Testis (tissue), 3 donors: ENCODE data around the gene FES. TPM values are rescaled to one million over a fixed set of nuclear protein-coding genes. Genes with fewer than 3 reads are reported as not detected.

Experiments
- DNase-seq: peaks from one replicate; pipeline ENCODE4 v3.0.0-alpha.2; 2019
- H3K27ac ChIP-seq, 2 donors: fragments of 200-600 bp; sonication (generic); one replicate each; pipeline ENCODE4 v1.5.1; 2019
- H3K27me3 ChIP-seq: fragments of 200-600 bp; sonication (generic); one replicate; pipeline ENCODE4 v1.5.1; 2019
- H3K36me3 ChIP-seq: fragments of 200-600 bp; sonication (generic); one replicate; pipeline ENCODE4 v1.5.1; 2017; ENCODE audit warnings: low read depth; ENCODE audit errors: missing control alignments
- H3K4me1 ChIP-seq: fragments of 200-600 bp; sonication (generic); one replicate; pipeline ENCODE4 v1.5.1; 2019
- H3K4me3 ChIP-seq, 2 donors: fragments of 200-600 bp; sonication (generic); one replicate each; pipeline ENCODE4 v1.5.1; 2017 to 2019
- H3K9me3 ChIP-seq: fragments of 200-600 bp; sonication (generic); one replicate; pipeline ENCODE4 v1.5.1; 2017
- POLR2A ChIP-seq: fragments of 450-650 bp; IDR thresholded peaks from one replicate; pipeline ENCODE4 v1.6.1; 2017; ENCODE audit warnings: antibody characterized with exemption, mild to moderate bottlenecking, moderate library complexity
- WGBS, 2 donors: methylation state at CpG; one replicate each; pipeline ENCODE4 v1.1.5; 2018; 5-methylcytosine and 5-hydroxymethylcytosine counted together
- intact Hi-C: fragments of 100-400 bp; cut with DNase I; formaldehyde crosslinking; loops from one replicate; pipeline ENCODE4 v1.15.1; 2023; ENCODE audit warnings: low total_unique reads
- polyA plus RNA-seq: library from polyadenylated mRNA; stranded (reverse); fragments of 350-450 nt; fragmentation: Illumina TruSeq; extraction: RNeasy Lipid Tissue Mini Kit (QIAGEN cat#74804); gene quantifications from one replicate; pipeline ENCODE4 v1.2.3, GENCODE V29; 2014; ENCODE audit warnings: low read depth, low replicate concordance; ENCODE audit not compliant: insufficient read depth
- total RNA-seq, 2 donors: library from RNA; depleted of rRNA; stranded (reverse); fragments of >200 nt; gene quantifications; one replicate each; pipeline ENCODE4 v1.2.3, GENCODE V29; 2016
- TF ChIP-seq, protein P1 (sequence below), 3 experiments: fragments of 450-650 bp in 2 of 3; fragments of 200-600 bp in 1 of 3; sonication (generic) in 1 of 3; IDR thresholded peaks; one replicate each; pipeline ENCODE4 v1.5.1; 2016 to 2019; ENCODE audit warnings: antibody characterized with exemption in 3 of 3, mild to moderate bottlenecking in 2 of 3, moderate library complexity in 1 of 3

The FES gene
- total and polyA plus RNA-seq, 3 donors from 2014 or later, result 14.4 to 23.1 (median 18.6) TPM

DNA sequence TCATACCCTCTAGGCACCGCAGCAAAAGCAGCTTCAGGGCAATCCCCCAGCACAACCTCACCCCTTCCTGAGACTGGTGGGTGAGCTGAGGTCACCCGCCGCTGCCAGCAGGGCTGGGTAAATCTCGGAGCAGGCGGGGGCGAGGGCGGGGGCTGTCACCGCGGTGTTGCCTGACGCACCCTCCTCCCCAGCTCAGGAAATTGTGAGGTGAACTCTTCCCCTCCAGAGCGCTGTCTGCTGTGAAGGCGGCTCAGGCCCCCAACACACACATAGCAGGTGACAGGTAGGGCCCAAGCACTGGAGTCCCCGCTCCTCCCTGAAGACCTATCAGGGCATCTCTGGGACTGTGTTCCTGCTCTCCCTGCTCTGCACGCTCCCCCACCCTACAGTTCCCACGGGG lies 46.2 kb upstream of the FES start:
- intact Hi-C loops, result no loop called here
- no peak overlapping the region for H3K4me3 ChIP-seq
- WGBS, 2 donors, result 72 to 82% methylated on average over 14 to 15 of the region's 15 CpGs
- H3K4me1 ChIP-seq, result no peaks in the 10 kb centered on the region
- H3K36me3 ChIP-seq, result no peaks in the 10 kb centered on the region
- DNase-seq, result no peak
- H3K27me3 ChIP-seq, result no peaks in the 10 kb centered on the region
- H3K27ac ChIP-seq, result no peak overlapping the region
- H3K9me3 ChIP-seq, result no peaks in the 10 kb centered on the region
- no peak for TF ChIP-seq POLR2A
- TF ChIP-seq, protein P1, sequence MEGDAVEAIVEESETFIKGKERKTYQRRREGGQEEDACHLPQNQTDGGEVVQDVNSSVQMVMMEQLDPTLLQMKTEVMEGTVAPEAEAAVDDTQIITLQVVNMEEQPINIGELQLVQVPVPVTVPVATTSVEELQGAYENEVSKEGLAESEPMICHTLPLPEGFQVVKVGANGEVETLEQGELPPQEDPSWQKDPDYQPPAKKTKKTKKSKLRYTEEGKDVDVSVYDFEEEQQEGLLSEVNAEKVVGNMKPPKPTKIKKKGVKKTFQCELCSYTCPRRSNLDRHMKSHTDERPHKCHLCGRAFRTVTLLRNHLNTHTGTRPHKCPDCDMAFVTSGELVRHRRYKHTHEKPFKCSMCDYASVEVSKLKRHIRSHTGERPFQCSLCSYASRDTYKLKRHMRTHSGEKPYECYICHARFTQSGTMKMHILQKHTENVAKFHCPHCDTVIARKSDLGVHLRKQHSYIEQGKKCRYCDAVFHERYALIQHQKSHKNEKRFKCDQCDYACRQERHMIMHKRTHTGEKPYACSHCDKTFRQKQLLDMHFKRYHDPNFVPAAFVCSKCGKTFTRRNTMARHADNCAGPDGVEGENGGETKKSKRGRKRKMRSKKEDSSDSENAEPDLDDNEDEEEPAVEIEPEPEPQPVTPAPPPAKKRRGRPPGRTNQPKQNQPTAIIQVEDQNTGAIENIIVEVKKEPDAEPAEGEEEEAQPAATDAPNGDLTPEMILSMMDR (IDR thresholded peaks at IDR 0.05), result no peak

DNA sequence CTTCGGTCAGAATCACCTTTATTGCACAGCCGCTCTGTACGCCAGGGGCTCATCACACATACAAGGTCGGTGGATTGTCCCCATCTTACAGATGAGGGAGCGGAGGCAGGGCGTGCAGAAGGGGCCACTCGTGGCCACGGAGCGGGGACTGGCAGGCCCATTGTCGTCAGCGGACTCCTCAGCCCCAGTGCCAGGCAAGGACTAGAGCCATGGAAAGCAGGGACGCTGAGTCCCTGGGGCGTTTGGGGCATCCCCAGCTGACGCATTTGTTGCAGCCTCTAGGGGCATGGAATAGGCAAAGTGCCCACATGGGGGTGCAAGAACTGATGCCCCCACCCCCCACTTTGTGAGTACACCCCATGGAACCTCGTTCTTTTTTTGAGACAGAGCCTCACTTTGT lies 45.8 kb upstream of the FES start:
- no peak for DNase-seq
- no peak for TF ChIP-seq POLR2A
- TF ChIP-seq, protein P1 (IDR thresholded peaks at IDR 0.05), result no peak
- Histone ChIP-seq H3K36me3 (no peaks in the 10 kb centered on the region), H3K9me3 (no peaks in the 10 kb centered on the region), H3K4me1 (no peaks in the 10 kb centered on the region), H3K27me3 (no peaks in the 10 kb centered on the region), H3K27ac (no peak overlapping the region), H3K4me3 (no peak overlapping the region)
- intact Hi-C loops, result no loop called here
- 87 to 89% methylated on average over 8 to 15 of the region's 15 CpGs for WGBS, 2 donors

DNA sequence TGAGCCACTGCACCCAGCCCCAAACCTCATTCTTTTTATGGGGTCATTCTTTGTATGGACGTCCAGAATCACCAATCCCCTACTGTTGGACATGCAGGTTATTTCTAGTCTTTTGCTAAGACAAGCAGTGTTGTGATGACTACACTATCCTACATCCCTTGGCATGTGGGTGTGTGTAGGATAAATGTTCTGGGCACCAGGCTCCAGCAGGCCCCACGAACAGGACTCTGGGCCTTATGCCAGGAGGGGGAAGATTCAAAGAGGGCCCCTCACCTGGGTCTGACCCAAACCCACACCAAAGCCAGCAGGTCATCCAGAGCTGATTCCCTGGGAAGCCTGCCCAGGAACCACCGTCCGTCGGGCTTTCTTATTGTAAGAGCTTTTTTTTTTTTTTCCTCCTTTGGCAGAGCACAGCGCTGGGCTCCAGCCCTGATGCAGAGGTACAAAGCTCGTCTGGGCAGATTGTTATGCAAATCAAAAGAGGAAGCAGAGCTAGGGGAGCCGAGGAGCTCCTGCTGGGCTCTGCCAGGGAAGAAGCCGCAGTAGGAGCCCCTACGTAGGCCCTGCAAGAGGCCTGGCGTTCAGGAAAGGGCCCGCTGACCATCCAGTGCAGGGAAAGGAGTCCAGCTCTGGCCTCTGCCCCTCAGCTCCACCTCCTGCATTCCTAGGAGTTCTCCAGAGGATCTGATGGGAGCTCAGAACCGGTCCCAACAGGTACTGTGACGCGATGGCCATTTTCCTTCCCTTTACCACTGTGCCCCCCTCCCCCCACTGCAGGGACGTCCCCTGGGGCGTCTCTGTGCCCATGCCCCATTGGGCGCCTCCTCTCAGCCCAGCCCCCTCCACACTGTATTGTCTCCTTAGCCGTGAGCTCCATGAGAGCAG lies 44.9 kb upstream of the FES start:
- H3K27ac ChIP-seq, result no peak overlapping the region
- 72 to 75% methylated on average over 15 to 19 of the region's 19 CpGs for WGBS, 2 donors

DNA sequence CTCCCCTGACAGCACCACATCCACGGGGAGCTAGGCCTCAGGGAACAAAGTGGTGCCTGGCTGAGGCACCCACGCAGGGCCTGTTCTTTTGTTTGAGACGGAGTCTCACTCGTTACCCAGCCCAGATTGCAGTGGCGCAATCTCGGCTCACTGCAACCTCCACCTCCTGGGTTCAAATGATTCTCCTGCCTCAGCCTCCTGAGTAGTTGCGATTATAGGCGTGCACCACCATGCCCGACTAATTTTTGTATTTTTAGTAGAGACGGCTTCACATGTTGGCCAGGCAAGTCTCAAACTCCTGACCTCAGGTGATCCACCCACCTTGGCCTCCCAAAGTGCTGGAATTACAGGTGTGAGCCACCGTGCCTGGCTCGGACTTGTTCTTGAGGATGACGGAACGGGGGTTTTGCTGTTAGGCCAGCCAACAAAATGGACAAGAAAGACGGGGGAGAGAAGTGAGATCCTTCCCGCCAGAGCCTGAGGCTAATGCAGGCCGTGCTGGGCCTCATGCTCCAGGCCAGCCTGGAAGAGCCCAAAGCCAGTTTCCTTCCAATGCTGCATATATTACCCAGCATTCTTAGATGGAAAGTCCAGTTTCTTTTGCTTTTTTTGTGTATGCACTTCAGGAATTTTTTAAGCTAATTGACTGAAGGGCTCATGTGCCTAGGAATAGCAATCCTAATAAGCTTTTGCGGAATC lies 44.0 kb upstream of the FES start:
- Histone ChIP-seq H3K27ac (no peak overlapping the region), H3K9me3 (no peaks in the 10 kb centered on the region), H3K36me3 (no peaks in the 10 kb centered on the region), H3K4me1 (no peaks in the 10 kb centered on the region), H3K27me3 (no peaks in the 10 kb centered on the region), H3K4me3 (no peak overlapping the region)
- TF ChIP-seq POLR2A, result no peak
- TF ChIP-seq, protein P1 (IDR thresholded peaks at IDR 0.05), result no peak
- DNase-seq, result no peak
- intact Hi-C loops, result no loop called here
- 94 to 95% methylated on average over 18 of the region's 18 CpGs for WGBS, 2 donors

More for the DNA sequence above, 44.9 kb upstream of the FES start:
- Histone ChIP-seq H3K27me3 (no peaks in the 10 kb centered on the region), H3K4me1 (no peaks in the 10 kb centered on the region), H3K36me3 (no peaks in the 10 kb centered on the region), H3K4me3 (no peak overlapping the region), H3K9me3 (no peaks in the 10 kb centered on the region)
- DNase-seq, result no peak
- intact Hi-C loops, result no loop called here
- TF ChIP-seq POLR2A, result no peak
- TF ChIP-seq, protein P1 (IDR thresholded peaks at IDR 0.05), result no peak
